Parathyroid adenoma (tissue), 2 donors: ENCODE results near the gene ZCCHC7.

Experiments
- H2AFZ ChIP-seq: fragments of 300-600 bp; sonication (generic); one replicate; pipeline ENCODE4 v1.7.0; 2017; ENCODE audit warnings: antibody characterized with exemption, mild to moderate bottlenecking
- H3K27ac ChIP-seq: fragments of 300-600 bp; sonication (generic); one replicate; pipeline ENCODE4 v1.7.0; 2017
- H3K27me3 ChIP-seq: fragments of 300-600 bp; sonication (generic); one replicate; pipeline ENCODE4 v1.7.0; 2017; ENCODE audit warnings: low read length; ENCODE audit not compliant: control insufficient read depth, insufficient read depth
- H3K36me3 ChIP-seq: fragments of 300-600 bp; sonication (generic); one replicate; pipeline ENCODE4 v1.7.0; 2017; ENCODE audit warnings: low read length; ENCODE audit not compliant: control insufficient read depth, insufficient read depth
- H3K4me1 ChIP-seq: fragments of 300-600 bp; sonication (generic); one replicate; pipeline ENCODE4 v1.7.0; 2017; ENCODE audit warnings: control low read depth
- H3K4me2 ChIP-seq: fragments of 300-600 bp; sonication (generic); one replicate; pipeline ENCODE4 v1.7.0; 2017; ENCODE audit warnings: low read length
- H3K4me3 ChIP-seq: fragments of 300-600 bp; sonication (generic); one replicate; pipeline ENCODE4 v1.7.0; 2017; ENCODE audit warnings: low read depth, low read length
- H3K79me2 ChIP-seq: fragments of 300-600 bp; sonication (generic); one replicate; pipeline ENCODE4 v1.7.0; 2017; ENCODE audit warnings: control low read depth
- H3K9ac ChIP-seq: fragments of 300-600 bp; sonication (generic); one replicate; pipeline ENCODE4 v1.7.0; 2017; ENCODE audit warnings: mild to moderate bottlenecking
- H3K9me3 ChIP-seq: fragments of 300-600 bp; sonication (generic); one replicate; pipeline ENCODE4 v1.7.0; 2017; ENCODE audit warnings: low read length; ENCODE audit not compliant: control insufficient read depth
- TF ChIP-seq, protein P1 (sequence below): fragments of 300-600 bp; sonication (generic); IDR thresholded peaks from one replicate; pipeline ENCODE4 v1.7.0; 2017; ENCODE audit warnings: antibody characterized with exemption, mild to moderate bottlenecking
- donor health status: primary hyperparathyroidism.

The ZCCHC7 gene

DNA sequence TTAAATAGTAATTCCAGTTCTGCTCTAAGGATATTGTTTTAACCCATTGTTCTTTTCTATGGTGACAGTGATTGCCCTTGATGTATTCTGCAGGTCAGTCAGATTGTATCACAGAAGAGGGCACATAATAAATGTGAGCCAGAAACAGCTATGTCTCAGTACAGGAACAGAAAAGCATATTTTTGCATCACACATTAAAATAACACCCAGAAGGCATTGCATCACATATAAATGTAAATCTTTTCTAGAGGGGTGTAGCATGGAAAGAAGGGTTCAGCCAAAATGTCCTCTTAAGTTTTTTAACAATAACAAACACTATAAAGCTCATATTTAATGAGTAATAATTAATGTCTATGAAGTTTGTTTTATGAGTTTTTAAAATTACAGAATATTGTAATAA, 30.0 kb downstream of the ZCCHC7 start:
- TF ChIP-seq, protein P1, sequence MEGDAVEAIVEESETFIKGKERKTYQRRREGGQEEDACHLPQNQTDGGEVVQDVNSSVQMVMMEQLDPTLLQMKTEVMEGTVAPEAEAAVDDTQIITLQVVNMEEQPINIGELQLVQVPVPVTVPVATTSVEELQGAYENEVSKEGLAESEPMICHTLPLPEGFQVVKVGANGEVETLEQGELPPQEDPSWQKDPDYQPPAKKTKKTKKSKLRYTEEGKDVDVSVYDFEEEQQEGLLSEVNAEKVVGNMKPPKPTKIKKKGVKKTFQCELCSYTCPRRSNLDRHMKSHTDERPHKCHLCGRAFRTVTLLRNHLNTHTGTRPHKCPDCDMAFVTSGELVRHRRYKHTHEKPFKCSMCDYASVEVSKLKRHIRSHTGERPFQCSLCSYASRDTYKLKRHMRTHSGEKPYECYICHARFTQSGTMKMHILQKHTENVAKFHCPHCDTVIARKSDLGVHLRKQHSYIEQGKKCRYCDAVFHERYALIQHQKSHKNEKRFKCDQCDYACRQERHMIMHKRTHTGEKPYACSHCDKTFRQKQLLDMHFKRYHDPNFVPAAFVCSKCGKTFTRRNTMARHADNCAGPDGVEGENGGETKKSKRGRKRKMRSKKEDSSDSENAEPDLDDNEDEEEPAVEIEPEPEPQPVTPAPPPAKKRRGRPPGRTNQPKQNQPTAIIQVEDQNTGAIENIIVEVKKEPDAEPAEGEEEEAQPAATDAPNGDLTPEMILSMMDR: no peak
- peaks cover 6% of the 10 kb centered on the region for H3K79me2 ChIP-seq
- no peak overlapping the region for H3K4me3 ChIP-seq
- no peak overlapping the region for H3K27ac ChIP-seq
- no peaks in the 10 kb centered on the region for H3K4me1 ChIP-seq
- no peaks in the 10 kb centered on the region for H3K9me3 ChIP-seq
- no peak overlapping the region for H3K4me2 ChIP-seq
- no peaks in the 10 kb centered on the region for H3K36me3 ChIP-seq
- H3K27me3 ChIP-seq: no peaks in the 10 kb centered on the region
- H3K9ac ChIP-seq: no peak overlapping the region
- H2AFZ ChIP-seq: no peak overlapping the region

DNA sequence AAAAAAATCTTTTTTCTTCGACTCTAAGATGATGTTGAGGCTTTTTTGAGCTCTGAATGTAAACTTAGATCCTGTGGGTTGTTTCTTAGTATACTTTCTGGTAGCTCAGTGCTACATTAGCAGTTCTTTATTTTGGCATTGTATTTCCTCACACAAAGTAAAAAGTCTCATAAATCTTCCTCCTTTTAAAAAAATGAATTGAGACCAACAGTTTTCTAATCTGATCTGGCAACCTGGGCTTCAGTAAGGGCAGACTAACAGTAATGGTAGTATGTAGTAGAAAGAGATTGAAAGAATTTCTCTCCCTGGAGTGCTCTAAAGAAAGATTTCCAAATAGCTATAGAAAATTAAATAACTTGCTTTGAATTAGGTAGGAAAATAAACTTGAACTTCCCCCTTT, 31.4 kb downstream of the ZCCHC7 start:
- no peaks in the 10 kb centered on the region for H3K27me3 ChIP-seq
- no peaks in the 10 kb centered on the region for H3K36me3 ChIP-seq
- H3K27ac ChIP-seq: no peak overlapping the region
- no peak overlapping the region for H2AFZ ChIP-seq
- no peak overlapping the region for H3K4me2 ChIP-seq
- H3K9ac ChIP-seq: no peak overlapping the region
- H3K4me1 ChIP-seq: no peaks in the 10 kb centered on the region
- no peak overlapping the region for H3K4me3 ChIP-seq
- peaks cover 6% of the 10 kb centered on the region for H3K79me2 ChIP-seq
- TF ChIP-seq, protein P1: no peak
- no peaks in the 10 kb centered on the region for H3K9me3 ChIP-seq

DNA sequence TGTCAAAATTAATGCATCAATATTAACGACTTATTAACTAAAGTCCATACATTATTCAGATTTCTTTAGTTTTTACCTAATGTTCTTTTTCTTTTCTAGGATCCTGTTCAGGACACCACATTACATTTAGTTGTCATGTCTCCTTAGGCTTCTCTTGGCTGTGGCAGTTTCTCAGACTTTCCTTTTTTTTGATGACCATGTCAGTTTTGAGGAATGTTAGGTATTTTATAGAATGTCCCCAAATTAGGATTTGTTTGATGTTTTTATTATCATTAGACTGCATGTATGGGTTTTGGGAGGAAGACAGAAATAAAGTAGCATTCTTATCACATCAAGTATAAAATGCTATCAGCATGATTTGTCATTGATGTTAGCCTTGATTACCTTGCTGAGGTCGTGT, 32.0 kb downstream of the ZCCHC7 start:
- no peak overlapping the region for H3K27ac ChIP-seq
- TF ChIP-seq, protein P1: no peak
- H2AFZ ChIP-seq: no peak overlapping the region
- H3K4me3 ChIP-seq: no peak overlapping the region
- peaks cover 6% of the 10 kb centered on the region for H3K79me2 ChIP-seq
- H3K4me1 ChIP-seq: no peaks in the 10 kb centered on the region
- H3K4me2 ChIP-seq: no peak overlapping the region
- H3K9ac ChIP-seq: no peak overlapping the region
- no peaks in the 10 kb centered on the region for H3K9me3 ChIP-seq
- H3K36me3 ChIP-seq: no peaks in the 10 kb centered on the region
- no peaks in the 10 kb centered on the region for H3K27me3 ChIP-seq

DNA sequence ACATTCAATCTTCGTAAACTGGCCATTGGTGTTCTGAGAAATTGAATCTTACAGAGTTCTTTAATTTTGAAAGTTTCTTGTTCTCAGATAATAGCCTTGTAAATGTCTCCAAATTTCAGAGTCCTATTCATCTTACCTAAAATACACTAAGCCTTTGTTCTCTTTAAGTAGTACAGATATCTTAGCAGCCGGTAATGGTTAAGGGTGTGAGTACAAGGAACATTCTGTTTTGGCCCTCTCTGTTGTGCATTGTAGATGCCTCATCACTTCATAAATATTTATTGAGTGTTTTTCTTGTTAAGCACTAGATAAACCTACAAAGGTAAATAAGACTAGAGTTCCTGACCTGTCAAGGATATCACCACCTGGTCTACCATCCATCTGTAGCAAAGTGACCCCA, 35.2 kb downstream of the ZCCHC7 start:
- Histone ChIP-seq H3K36me3 (no peaks in the 10 kb centered on the region), H3K79me2 (peaks cover 6% of the 10 kb centered on the region), H3K4me1 (no peaks in the 10 kb centered on the region), H3K27me3 (no peaks in the 10 kb centered on the region), H3K27ac (no peak overlapping the region), H3K4me2 (no peak overlapping the region), H3K9me3 (no peaks in the 10 kb centered on the region), H2AFZ (no peak overlapping the region), H3K4me3 (no peak overlapping the region), H3K9ac (no peak overlapping the region)
- TF ChIP-seq, protein P1: no peak

DNA sequence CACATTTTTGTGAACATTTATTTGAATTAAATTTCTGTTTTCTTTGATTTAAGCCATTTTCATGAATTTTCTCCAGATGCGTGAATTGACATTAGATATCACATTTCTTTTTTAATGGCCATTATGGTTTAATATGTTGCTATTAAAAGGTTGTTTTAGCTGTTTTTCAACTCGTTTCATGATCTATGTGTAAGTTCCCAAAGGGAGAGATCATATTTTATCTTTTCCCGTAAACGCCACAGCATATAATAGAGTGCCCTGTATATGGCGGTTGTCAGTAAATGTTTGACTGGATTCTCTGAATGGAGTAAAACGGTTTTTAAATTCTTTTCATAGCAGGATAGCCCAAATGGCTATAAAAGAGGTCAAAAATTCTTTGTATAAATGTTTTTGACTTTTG, 35.8 kb downstream of the ZCCHC7 start:
- Histone ChIP-seq H3K27me3 (no peaks in the 10 kb centered on the region), H3K36me3 (no peaks in the 10 kb centered on the region), H3K9ac (no peak overlapping the region), H3K27ac (no peak overlapping the region), H3K4me1 (no peaks in the 10 kb centered on the region), H3K9me3 (no peaks in the 10 kb centered on the region), H2AFZ (no peak overlapping the region), H3K79me2 (peaks cover 6% of the 10 kb centered on the region), H3K4me2 (no peak overlapping the region), H3K4me3 (no peak overlapping the region)
- TF ChIP-seq, protein P1: no peak
